Vagina (tissue), 2 donors: ENCODE data around the gene SLC7A4. TPM values are rescaled to one million over a fixed set of nuclear protein-coding genes. Genes with fewer than 3 reads are reported as not detected.
"Not testable (repeated sequence)": the region's sequence is repeated elsewhere in the genome, so short reads cannot be mapped to it uniquely, and the experiment has no call there.

Experiments
- DNase-seq, 2 donors: peaks; one replicate each; pipeline ENCODE4 v3.0.0-alpha.2; 2017; ENCODE audit errors: extremely low spot score in 2 of 2
- H3K27ac ChIP-seq: fragments of 200-600 bp; sonication (generic); one replicate; pipeline ENCODE4 v1.5.1; 2019
- H3K27me3 ChIP-seq: fragments of 200-600 bp; sonication (generic); one replicate; pipeline ENCODE4 v1.5.1; 2019
- H3K36me3 ChIP-seq, 2 donors: fragments of 200-600 bp; sonication (generic); one replicate each; pipeline ENCODE4 v1.5.1; 2017 to 2019
- H3K4me1 ChIP-seq: fragments of 200-600 bp; sonication (generic); one replicate; pipeline ENCODE4 v1.5.1; 2019
- H3K4me3 ChIP-seq, 2 donors: fragments of 200-600 bp; sonication (generic); 1 replicate in 1 of 2; 2 replicates in 1 of 2; pipeline ENCODE4 v1.5.1; 2016 to 2019
- H3K9me3 ChIP-seq: fragments of 200-600 bp; sonication (generic); one replicate; pipeline ENCODE4 v1.5.1; 2019
- POLR2A ChIP-seq, 2 donors: fragments of 450-650 bp; IDR thresholded peaks; one replicate each; pipeline ENCODE4 v1.6.1; 2017; ENCODE audit warnings: antibody characterized with exemption in 2 of 2, mild to moderate bottlenecking in 2 of 2, moderate library complexity in 2 of 2
- POLR2AphosphoS5 ChIP-seq, 2 donors: sonication (generic); formaldehyde crosslinking; IDR thresholded peaks; one replicate each; pipeline ENCODE4 v1.9.0; 2017; ENCODE audit warnings: antibody characterized with exemption in 2 of 2, mild to moderate bottlenecking in 2 of 2, low read depth in 1 of 2; ENCODE audit not compliant: insufficient read depth in 1 of 2
- intact Hi-C: fragments of 100-400 bp; cut with DNase I; formaldehyde crosslinking; loops from one replicate; pipeline ENCODE4 v1.15.1; 2023
- total RNA-seq: library from RNA; depleted of rRNA; stranded (reverse); fragments of >200 nt; gene quantifications from one replicate; pipeline ENCODE4 v1.2.3, GENCODE V29; 2016
- TF ChIP-seq, protein P1 (sequence below), 3 experiments: fragments of 450-650 bp in 2 of 3; fragments of 200-600 bp in 1 of 3; sonication (generic) in 1 of 3; IDR thresholded peaks; one replicate each; pipeline ENCODE4 v1.5.1; 2017 to 2019; ENCODE audit warnings: antibody characterized with exemption in 3 of 3, mild to moderate bottlenecking in 2 of 3, moderate library complexity in 2 of 3

SLC7A4 gene
- total RNA-seq, 1 donor from 2014 or later, result 0.98 TPM

DNA sequence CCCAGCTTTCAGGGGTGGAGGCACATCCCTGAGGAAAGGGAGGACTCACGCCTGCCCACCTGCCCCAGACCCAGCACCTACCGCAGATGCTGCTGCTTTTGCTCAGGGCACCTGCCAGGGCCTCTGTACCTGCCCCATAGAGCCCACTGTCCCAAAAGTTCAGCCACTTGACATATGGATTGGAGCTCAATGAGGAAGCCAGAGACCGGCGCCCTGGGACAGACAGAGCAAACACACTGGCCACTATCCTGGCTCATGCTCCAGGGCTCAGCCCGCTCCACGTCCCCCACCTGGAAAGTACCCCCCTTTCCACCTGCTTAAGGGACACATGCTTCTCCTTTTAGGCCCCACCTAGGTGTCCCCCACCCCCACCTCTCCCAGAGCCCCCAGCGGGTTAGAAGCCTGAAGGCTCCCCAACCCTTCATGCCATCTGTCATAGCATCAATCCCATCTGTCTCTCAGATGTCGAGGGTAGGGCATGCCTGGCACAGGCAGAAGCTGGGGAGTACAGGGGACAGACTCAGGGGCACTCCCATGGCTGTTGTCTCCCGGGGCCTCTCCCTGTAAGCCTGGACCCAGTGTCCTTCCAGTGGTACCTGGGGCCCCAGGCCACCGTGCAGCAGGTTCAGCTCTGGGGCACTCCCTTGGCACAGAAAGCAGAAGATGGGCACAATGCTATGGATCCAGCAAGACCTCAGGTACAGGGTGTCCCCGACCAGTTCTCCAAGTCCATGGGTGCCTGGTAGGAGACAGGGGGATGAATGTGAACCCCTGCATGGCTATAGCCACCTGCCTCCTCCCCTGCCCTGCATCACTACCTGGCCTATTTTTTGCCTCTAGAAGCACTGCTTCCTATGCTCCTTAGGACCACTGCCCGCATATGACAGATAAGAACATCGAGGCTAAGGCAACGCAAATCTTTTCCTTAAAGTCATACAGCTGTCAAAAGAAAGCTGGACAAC, 19.6 kb downstream of the SLC7A4 start:
- TF ChIP-seq POLR2AphosphoS5 (IDR thresholded peaks at IDR 0.05; ENCODE audit: insufficient read depth in 1 of 2, low read depth in 1 of 2), result no peak
- TF ChIP-seq POLR2A (IDR thresholded peaks at IDR 0.05), result no peak
- TF ChIP-seq, protein P1, sequence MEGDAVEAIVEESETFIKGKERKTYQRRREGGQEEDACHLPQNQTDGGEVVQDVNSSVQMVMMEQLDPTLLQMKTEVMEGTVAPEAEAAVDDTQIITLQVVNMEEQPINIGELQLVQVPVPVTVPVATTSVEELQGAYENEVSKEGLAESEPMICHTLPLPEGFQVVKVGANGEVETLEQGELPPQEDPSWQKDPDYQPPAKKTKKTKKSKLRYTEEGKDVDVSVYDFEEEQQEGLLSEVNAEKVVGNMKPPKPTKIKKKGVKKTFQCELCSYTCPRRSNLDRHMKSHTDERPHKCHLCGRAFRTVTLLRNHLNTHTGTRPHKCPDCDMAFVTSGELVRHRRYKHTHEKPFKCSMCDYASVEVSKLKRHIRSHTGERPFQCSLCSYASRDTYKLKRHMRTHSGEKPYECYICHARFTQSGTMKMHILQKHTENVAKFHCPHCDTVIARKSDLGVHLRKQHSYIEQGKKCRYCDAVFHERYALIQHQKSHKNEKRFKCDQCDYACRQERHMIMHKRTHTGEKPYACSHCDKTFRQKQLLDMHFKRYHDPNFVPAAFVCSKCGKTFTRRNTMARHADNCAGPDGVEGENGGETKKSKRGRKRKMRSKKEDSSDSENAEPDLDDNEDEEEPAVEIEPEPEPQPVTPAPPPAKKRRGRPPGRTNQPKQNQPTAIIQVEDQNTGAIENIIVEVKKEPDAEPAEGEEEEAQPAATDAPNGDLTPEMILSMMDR (IDR thresholded peaks at IDR 0.05), result no peak
- H3K4me1 ChIP-seq, result peaks cover 29% of the 10 kb centered on the region
- intact Hi-C loops, result no loop called here
- no peak overlapping the region for H3K4me3 ChIP-seq
- no peak overlapping the region for H3K27ac ChIP-seq
- no peak for DNase-seq
- H3K36me3 ChIP-seq, result no peaks in the 10 kb centered on the region
- H3K27me3 ChIP-seq, result no peaks in the 10 kb centered on the region
- H3K9me3 ChIP-seq, result no peaks in the 10 kb centered on the region

DNA sequence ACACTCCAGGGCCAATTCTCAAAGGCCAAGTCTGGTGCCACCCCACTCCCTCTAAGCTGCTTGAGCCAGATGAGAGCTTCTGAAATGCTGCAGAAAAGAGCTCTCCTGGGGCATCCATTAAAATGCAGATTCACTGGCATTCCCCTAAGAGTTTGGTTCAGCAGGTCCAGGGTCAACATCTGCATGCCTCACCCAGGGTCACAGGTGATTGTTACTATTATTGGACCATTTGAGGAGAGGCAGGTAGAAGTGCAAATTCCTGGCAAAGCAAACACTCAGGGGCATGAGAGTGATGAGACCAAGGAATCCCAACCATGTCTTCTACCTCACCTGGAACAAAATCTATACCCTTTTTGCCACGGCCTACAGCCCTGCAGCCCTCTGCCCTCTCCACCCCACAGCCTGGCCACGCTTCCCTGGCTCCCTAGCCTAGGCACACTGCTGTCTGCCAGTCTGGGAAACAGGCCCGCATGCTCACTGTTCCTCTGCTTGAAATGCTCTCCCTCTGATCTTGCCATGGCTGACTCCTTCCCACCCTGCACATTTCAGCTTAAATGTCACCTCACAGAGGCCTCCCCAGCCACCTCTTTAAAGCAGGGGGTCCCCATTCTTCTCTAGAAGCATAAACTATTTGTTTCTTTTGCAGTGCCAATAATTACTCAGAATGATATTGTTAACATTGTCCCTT, 21.8 kb downstream of the SLC7A4 start:
- H3K27me3 ChIP-seq, result no peaks in the 10 kb centered on the region
- H3K27ac ChIP-seq, result no peak overlapping the region
- no peak overlapping the region for H3K4me3 ChIP-seq
- H3K4me1 ChIP-seq, result peaks cover 26% of the 10 kb centered on the region
- no peaks in the 10 kb centered on the region for H3K9me3 ChIP-seq
- intact Hi-C loops, result no loop called here
- H3K36me3 ChIP-seq, result no peaks in the 10 kb centered on the region
- TF ChIP-seq POLR2AphosphoS5 (IDR thresholded peaks at IDR 0.05; ENCODE audit: insufficient read depth in 1 of 2, low read depth in 1 of 2), result no peak
- TF ChIP-seq POLR2A (IDR thresholded peaks at IDR 0.05), result no peak
- TF ChIP-seq, protein P1 (IDR thresholded peaks at IDR 0.05), result no peak
- no peak for DNase-seq

DNA sequence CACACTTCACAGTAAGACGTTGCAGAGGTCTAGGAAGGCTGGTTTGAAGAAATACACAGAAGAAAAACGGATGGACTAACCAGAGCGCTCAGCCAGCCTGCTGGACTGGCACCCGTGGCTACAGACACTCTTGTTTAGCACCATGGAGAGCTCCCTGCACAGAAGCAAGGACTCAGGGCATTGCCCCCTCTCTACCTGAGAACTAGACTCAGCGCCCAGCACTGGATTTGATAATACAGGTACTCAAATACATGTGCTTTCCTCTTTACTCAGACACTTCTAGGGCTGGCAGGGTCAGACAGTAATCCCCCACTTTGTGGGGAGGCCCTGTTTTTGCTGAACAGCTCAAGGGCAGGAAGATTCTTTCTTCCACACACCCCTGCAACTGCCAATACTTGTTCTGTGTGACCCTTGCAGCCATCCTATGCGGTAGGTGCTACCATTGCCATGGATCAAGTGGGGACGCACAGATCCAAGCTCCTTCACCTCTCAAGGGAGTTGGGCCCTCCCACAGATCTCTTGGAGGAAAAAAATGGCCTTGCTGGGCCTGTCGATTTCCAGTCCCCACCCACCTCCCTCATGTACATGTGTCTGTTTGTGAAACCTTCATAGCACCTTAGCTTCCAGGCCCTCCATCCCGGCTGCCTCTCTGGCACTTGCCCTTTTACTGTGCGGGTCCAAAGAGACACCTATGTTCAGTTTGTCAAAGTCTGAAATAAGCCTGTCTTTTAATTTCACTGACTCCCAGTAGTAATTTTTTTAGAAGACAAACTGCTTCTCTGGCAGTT, 22.5 kb downstream of the SLC7A4 start:
- TF ChIP-seq POLR2A (IDR thresholded peaks at IDR 0.05), result no peak
- TF ChIP-seq, protein P1 (IDR thresholded peaks at IDR 0.05), result no peak
- H3K36me3 ChIP-seq, result no peaks in the 10 kb centered on the region
- peaks cover 19% of the 10 kb centered on the region for H3K4me1 ChIP-seq
- H3K27ac ChIP-seq, result no peak overlapping the region
- no peaks in the 10 kb centered on the region for H3K27me3 ChIP-seq
- no peak overlapping the region for H3K4me3 ChIP-seq
- H3K9me3 ChIP-seq, result no peaks in the 10 kb centered on the region
- DNase-seq, result no peak
- intact Hi-C loops, result no loop called here

DNA sequence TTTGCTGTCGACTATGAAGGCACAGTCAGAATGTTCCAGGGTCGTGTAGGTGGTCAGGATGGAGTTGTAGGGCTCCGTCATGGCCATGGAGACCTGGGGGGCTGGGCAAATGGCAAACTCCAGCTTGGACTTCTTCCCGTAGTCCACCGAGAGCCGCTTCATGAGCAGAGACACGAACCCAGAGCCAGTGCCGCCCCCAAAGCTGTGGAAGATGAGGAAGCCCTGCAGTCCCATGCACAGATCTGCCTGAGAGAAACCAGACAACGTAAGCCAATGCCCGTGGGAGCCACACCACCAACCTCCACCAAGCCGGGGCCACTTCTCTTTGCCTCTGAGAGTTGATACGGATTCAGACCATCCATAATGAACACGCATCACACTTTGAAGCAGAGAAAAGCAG, 23.2 kb downstream of the SLC7A4 start:
- DNase-seq, intact Hi-C loops, H3K36me3 ChIP-seq, H3K27ac ChIP-seq, H3K9me3 ChIP-seq, H3K4me3 ChIP-seq, H3K27me3 ChIP-seq: not testable (repeated sequence)
- H3K4me1 ChIP-seq, result peaks cover 12% of the 10 kb centered on the region

DNA sequence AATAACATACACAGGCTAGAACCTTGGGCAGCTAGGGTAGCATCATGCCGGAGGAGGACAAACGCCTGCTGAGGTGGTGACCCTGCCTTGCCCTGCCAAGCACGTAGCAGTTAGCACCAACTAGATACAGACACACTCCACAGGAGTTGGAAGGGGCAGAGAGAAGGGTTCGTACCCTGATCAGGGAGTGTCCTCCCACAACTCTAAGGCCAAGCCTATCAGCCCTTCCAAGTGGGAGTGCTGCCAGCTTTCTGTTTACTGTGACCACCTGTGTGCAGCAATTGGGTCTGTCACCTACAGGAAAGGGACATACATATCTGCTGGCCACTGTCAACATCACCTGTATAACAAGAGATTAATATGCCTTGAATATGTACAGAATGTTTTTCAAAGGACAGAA, 28.6 kb downstream of the SLC7A4 start:
- H3K9me3 ChIP-seq, result no peaks in the 10 kb centered on the region
- no peaks in the 10 kb centered on the region for H3K27me3 ChIP-seq
- DNase-seq, result no peak
- intact Hi-C loops, result no loop called here
- no peak overlapping the region for H3K27ac ChIP-seq
- H3K4me3 ChIP-seq, result no peak overlapping the region
- TF ChIP-seq POLR2AphosphoS5 (IDR thresholded peaks at IDR 0.05; ENCODE audit: insufficient read depth in 1 of 2, low read depth in 1 of 2) (no peak), POLR2A (IDR thresholded peaks at IDR 0.05) (no peak)
- TF ChIP-seq, protein P1 (IDR thresholded peaks at IDR 0.05), result no peak
- peaks cover 37% of the 10 kb centered on the region for H3K4me1 ChIP-seq
- H3K36me3 ChIP-seq, result peaks cover 0 to 15% of the 10 kb centered on the region in 2 donors
